SK-N-SH (cell line): Measurements from ENCODE around the gene PBXIP1. TPM values are rescaled to one million over a fixed set of nuclear protein-coding genes. Genes with fewer than 3 reads are reported as not detected.

Experiments used
- CTCF ChIA-PET: fragments of 300-600, 350-600 bp; formaldehyde crosslinking; extraction: SDS; loops from one replicate; lab custom pipeline; 2021; lab: Yijun Ruan, JAX
- POLR2A ChIA-PET: fragments of 350-600 bp; sonication (Branson Sonifier 250); formaldehyde crosslinking; extraction: SDS; loops from one replicate; lab custom pipeline; 2020; ENCODE audit warnings: antibody characterized with exemption, inconsistent platforms; lab: Yijun Ruan, JAX
- DNase-seq: peaks from one replicate; pipeline ENCODE4 v3.0.0; 2012
- H2AFZ ChIP-seq: fragments of 200-600 bp; sonication (generic); 2 replicates; pipeline ENCODE4 v1.8.1; 2016; ENCODE audit warnings: antibody characterized with exemption, mild to moderate bottlenecking, low read depth
- H3F3A ChIP-seq: fragments of 200-600 bp; sonication (generic); replicated peaks from 2 replicates; pipeline ENCODE3; 2016; ENCODE audit warnings: antibody characterized with exemption, mild to moderate bottlenecking; ENCODE audit not compliant: insufficient read depth
- H3K27ac ChIP-seq, 2 experiments: fragments of 200-500 bp in 1 of 2; fragments of 200-600 bp in 1 of 2; sonication (Bioruptor generic) in 1 of 2; sonication (generic), shearing (Covaris generic) in 1 of 2; 2 replicates each; pipeline versions ENCODE4 v1.5.1 to v1.6.1; 2014 to 2016; ENCODE audit warnings: low read depth in 2 of 2, inconsistent platforms in 1 of 2, low read length in 1 of 2, mild to moderate bottlenecking in 1 of 2, mixed read lengths in 1 of 2
- H3K27me3 ChIP-seq: fragments of 200-600 bp; sonication (generic), shearing (Covaris generic); 2 replicates; pipeline ENCODE4 v1.6.1; 2016; ENCODE audit warnings: mixed run types; ENCODE audit not compliant: insufficient read depth
- H3K36me3 ChIP-seq, 2 experiments: fragments of 200-500 bp in 1 of 2; fragments of 200-600 bp in 1 of 2; sonication (Bioruptor generic) in 1 of 2; sonication (generic) in 1 of 2; replicated peaks in 1 of 2; 2 replicates each; pipeline versions ENCODE3 to v1.5.1; 2014 to 2016; ENCODE audit warnings: low read length in 1 of 2, mild to moderate bottlenecking in 1 of 2; ENCODE audit not compliant: insufficient read depth in 2 of 2, control insufficient read depth in 1 of 2
- H3K4me1 ChIP-seq, 2 experiments: fragments of 200-500 bp in 1 of 2; fragments of 200-600 bp in 1 of 2; sonication (Bioruptor generic) in 1 of 2; sonication (generic), shearing (Covaris generic) in 1 of 2; 2 replicates each; pipeline versions ENCODE4 v1.5.1 to v1.6.1; 2014 to 2016; ENCODE audit warnings: low read depth in 1 of 2, low read length in 1 of 2, mixed run types in 1 of 2; ENCODE audit not compliant: insufficient read depth in 2 of 2, control insufficient read depth in 1 of 2
- H3K4me2 ChIP-seq: fragments of 200-600 bp; sonication (generic), shearing (Covaris generic); 2 replicates; pipeline ENCODE4 v1.6.1; 2017; ENCODE audit warnings: mixed run types
- H3K4me3 ChIP-seq, 2 experiments: fragments of 200-500 bp in 1 of 2; fragments of 200-600 bp in 1 of 2; sonication (Bioruptor generic) in 1 of 2; sonication (generic), shearing (Covaris generic) in 1 of 2; 2 replicates each; pipeline versions ENCODE4 v1.5.1 to v1.8.1; 2014 to 2016; ENCODE audit warnings: low read depth in 2 of 2, inconsistent platforms in 1 of 2, low read length in 1 of 2, mild to moderate bottlenecking in 1 of 2, mixed read lengths in 1 of 2, moderate library complexity in 1 of 2
- H3K79me2 ChIP-seq: fragments of 200-600 bp; sonication (generic); 2 replicates; pipeline ENCODE4 v1.8.1; 2017; ENCODE audit warnings: mild to moderate bottlenecking; ENCODE audit not compliant: insufficient read depth
- H3K9ac ChIP-seq: fragments of 200-600 bp; sonication (generic); 2 replicates; pipeline ENCODE4 v1.6.1; 2017; ENCODE audit warnings: mixed run types
- H3K9me2 ChIP-seq: fragments of 200-600 bp; sonication (generic); 2 replicates; pipeline ENCODE4 v1.6.1; 2017; ENCODE audit warnings: mixed run types
- H3K9me3 ChIP-seq: fragments of 200-600 bp; sonication (generic); 2 replicates; pipeline ENCODE4 v1.6.1; 2017; ENCODE audit warnings: mixed run types, mild to moderate bottlenecking, moderate library complexity
- H4K20me1 ChIP-seq: fragments of 200-600 bp; sonication (generic); 2 replicates; pipeline ENCODE4 v1.6.1; 2017; ENCODE audit warnings: mild to moderate bottlenecking, mixed run types; ENCODE audit not compliant: insufficient read depth
- CTCF ChIP-seq: fragments of 200-600 bp; sonication (generic); IDR thresholded peaks from 2 replicates; pipeline ENCODE4 v1.6.1; 2017; ENCODE audit warnings: antibody characterized with exemption, mild to moderate bottlenecking, moderate library complexity
- FOXJ3 ChIP-seq: sonication (generic); formaldehyde crosslinking; IDR thresholded peaks from 2 replicates; pipeline ENCODE4 v1.5.1; 2020; ENCODE audit warnings: mild to moderate bottlenecking, missing genetic modification reagents
- GATA2 ChIP-seq: sonication (generic); formaldehyde crosslinking; IDR thresholded peaks from 2 replicates; pipeline ENCODE4 v1.5.0; 2020; ENCODE audit warnings: mild to moderate bottlenecking, missing genetic modification reagents
- IRF3 ChIP-seq: fragments of 150-350 bp; IDR thresholded peaks from 2 replicates; pipeline ENCODE4 v1.6.1; 2016; ENCODE audit warnings: mild to moderate bottlenecking, low read depth, low read length
- MAX ChIP-seq: IDR thresholded peaks from 2 replicates; pipeline ENCODE4 v1.4.0; 2012; ENCODE audit warnings: low read depth
- MXI1 ChIP-seq: IDR thresholded peaks from 2 replicates; pipeline ENCODE4 v1.6.1; 2012; ENCODE audit warnings: mild to moderate bottlenecking, low read depth, low read length, improper control_type of control experiment
- NFIC ChIP-seq: IDR thresholded peaks from 2 replicates; pipeline ENCODE4 v1.4.0; 2012; ENCODE audit warnings: borderline replicate concordance
- NRF1 ChIP-seq: IDR thresholded peaks from 2 replicates; pipeline ENCODE4 v1.6.1; 2012; ENCODE audit warnings: low read depth, mild to moderate bottlenecking, low read length
- PBX3 ChIP-seq: IDR thresholded peaks from 2 replicates; pipeline ENCODE4; 2012
- POLR2AphosphoS5 ChIP-seq: IDR thresholded peaks from 2 replicates; pipeline ENCODE4 v1.6.1; 2012; ENCODE audit warnings: low read depth, low read length
- REST ChIP-seq: IDR thresholded peaks from 2 replicates; pipeline ENCODE4 v1.6.1; 2012; ENCODE audit warnings: mild to moderate bottlenecking, low read depth, low read length, moderate library complexity
- SIN3A ChIP-seq: IDR thresholded peaks from 2 replicates; pipeline ENCODE4 v1.6.1; 2012; ENCODE audit warnings: low read depth, mild to moderate bottlenecking, low read length, moderate library complexity, borderline replicate concordance
- TAF1 ChIP-seq: IDR thresholded peaks from 2 replicates; pipeline ENCODE4 v1.6.1; 2012; ENCODE audit warnings: low read depth, mild to moderate bottlenecking, low read length, moderate library complexity, borderline replicate concordance
- TCF12 ChIP-seq: IDR thresholded peaks from 2 replicates; pipeline ENCODE4 v1.4.0; 2012
- TEAD4 ChIP-seq: IDR thresholded peaks from 2 replicates; pipeline ENCODE4 v1.4.0; 2012; ENCODE audit warnings: mild to moderate bottlenecking, borderline replicate concordance; ENCODE audit not compliant: insufficient read depth
- USF1 ChIP-seq: IDR thresholded peaks from 2 replicates; pipeline ENCODE4 v1.4.0; 2012; ENCODE audit warnings: low read depth, borderline replicate concordance
- USF2 ChIP-seq: fragments of 150-350 bp; IDR thresholded peaks from 2 replicates; pipeline ENCODE4 v1.6.1; 2017; ENCODE audit warnings: antibody characterized with exemption, low read length, low read depth, borderline replicate concordance
- YY1 ChIP-seq: IDR thresholded peaks from 2 replicates; pipeline ENCODE4 v1.4.0; 2012; ENCODE audit warnings: low read depth, mild to moderate bottlenecking
- WGBS: methylation state at CpG from one replicate; pipeline ENCODE4 v1.1.6; 2017; ENCODE audit warnings: low lambda C conversion rate; 5-methylcytosine and 5-hydroxymethylcytosine counted together
- polyA plus RNA-seq, 3 experiments: library from polyadenylated mRNA; depleted of rRNA; stranded (reverse); fragments of >200 nt; gene quantifications; 2 replicates each; pipeline ENCODE4 v1.2.3, GENCODE V29; 2012

Gene PBXIP1
- polyA plus RNA-seq, 1 of the 3 experiments (the other 2 are of a cell fraction), result 55.9 TPM

- POLR2A ChIA-PET, result no interaction called here
Measured at GRCh38 chr1:154938604-154939399, 17.1 kb downstream of the PBXIP1 start.

More at GRCh38 chr1:154938604-154939399, 17.1 kb downstream of the PBXIP1 start:
- Histone ChIP-seq H3K4me2 (no peak overlapping the region), H3K9me2 (no peaks in the 10 kb centered on the region), H3K27me3 (no peaks in the 10 kb centered on the region), H3K4me3 (no peak overlapping the region), H3K9me3 (no peaks in the 10 kb centered on the region), H4K20me1 (no peaks in the 10 kb centered on the region), H2AFZ (no peak overlapping the region), H3K36me3 (no peaks in the 10 kb centered on the region), H3K79me2 (peaks cover 12% of the 10 kb centered on the region; the same call in 1 of the 2 replicates), H3K4me1 (peaks cover 20 to 35% of the 10 kb centered on the region in 2 experiments; a peak in 3 of 4 replicates), H3F3A (peaks cover 15% of the 10 kb centered on the region), H3K9ac (no peak overlapping the region), H3K27ac (peak overlapping the region in 1 of 2 experiments; percentile 94; a peak in 2 of 4 replicates)
- CTCF ChIA-PET, result interaction anchor here (0.7 to 6.6 kb wide), 8 partner anchors 18 to 460 kb away, joined by 3 to 34 read pairs (median 5); partner anchors contain the start of genes PBXIP1 and PYGO2
- no peak for TF ChIP-seq MAX
- no peak for TF ChIP-seq NRF1
- TF ChIP-seq MXI1, result no peak
- no peak for TF ChIP-seq IRF3
- no peak for TF ChIP-seq NFIC
- TF ChIP-seq GATA2 (CRISPR knock-in tag), result no peak
- no peak for TF ChIP-seq TEAD4
- TF ChIP-seq TAF1, result no peak
- TF ChIP-seq USF2, result no peak
- no peak for TF ChIP-seq USF1
- TF ChIP-seq CTCF, result no peak
- TF ChIP-seq PBX3, result no peak
- TF ChIP-seq TCF12, result no peak
- no peak for TF ChIP-seq REST
- no peak for TF ChIP-seq SIN3A
- no peak for TF ChIP-seq POLR2AphosphoS5
- TF ChIP-seq FOXJ3 (CRISPR knock-in tag), result no peak
- TF ChIP-seq YY1, result no peak
- 98% methylated on average over 7 of the region's 7 CpGs for WGBS
- no peak for DNase-seq
